MM.1S (cell line): ENCODE data around the gene CELF2.

Experiments used
- DNase-seq: peaks from one replicate; pipeline ENCODE4 v3.0.0-alpha.2; 2015
- H2AFZ ChIP-seq: fragments of 300-600 bp; sonication (generic); 2 replicates; pipeline ENCODE4 v1.6.0; 2016; ENCODE audit warnings: antibody characterized with exemption, low read length
- H3F3A ChIP-seq: fragments of 300-600 bp; sonication (generic); 2 replicates; pipeline ENCODE4 v1.6.1; 2016; ENCODE audit warnings: mild to moderate bottlenecking, antibody characterized with exemption, low read length, moderate library complexity, mixed read lengths; ENCODE audit not compliant: insufficient read depth
- H3K27ac ChIP-seq: fragments of 300-600 bp; sonication (generic); 2 replicates; pipeline ENCODE4 v1.5.1; 2016; ENCODE audit warnings: mild to moderate bottlenecking, low read length
- H3K27me3 ChIP-seq: fragments of 300-600 bp; sonication (generic); replicated peaks from 2 replicates; pipeline ENCODE4 v1.6.0; 2016; ENCODE audit warnings: low read length; ENCODE audit not compliant: insufficient read depth
- H3K36me3 ChIP-seq: fragments of 300-600 bp; sonication (generic); replicated peaks from 2 replicates; pipeline ENCODE4 v1.6.1; 2016; ENCODE audit warnings: mild to moderate bottlenecking, low read length, mixed read lengths; ENCODE audit not compliant: insufficient read depth
- H3K4me1 ChIP-seq: fragments of 300-600 bp; sonication (generic); 2 replicates; pipeline ENCODE4 v1.6.1; 2016; ENCODE audit warnings: low read length, mixed read lengths
- H3K4me2 ChIP-seq: fragments of 300-600 bp; sonication (generic); 2 replicates; pipeline ENCODE4 v1.6.0; 2016; ENCODE audit warnings: low read depth, low read length
- H3K4me3 ChIP-seq: fragments of 300-600 bp; sonication (generic); 2 replicates; pipeline ENCODE4 v1.5.1; 2016; ENCODE audit warnings: low read length, mixed read lengths
- H3K79me2 ChIP-seq: fragments of 300-600 bp; sonication (generic); 2 replicates; pipeline ENCODE4 v1.6.1; 2016; ENCODE audit warnings: mixed run types, low read length, mixed read lengths
- H3K9ac ChIP-seq: fragments of 300-600 bp; sonication (generic); 2 replicates; pipeline ENCODE4 v1.6.1; 2016; ENCODE audit warnings: low read length, mixed read lengths
- H3K9me2 ChIP-seq: fragments of 300-600 bp; sonication (generic); replicated peaks from 2 replicates; pipeline ENCODE4 v1.6.1; 2016; ENCODE audit warnings: mild to moderate bottlenecking, low read length, mixed read lengths; ENCODE audit not compliant: insufficient read depth
- H3K9me3 ChIP-seq: fragments of 300-600 bp; sonication (generic); replicated peaks from 2 replicates; pipeline ENCODE4 v1.6.1; 2016; ENCODE audit warnings: mild to moderate bottlenecking, low read length, mixed read lengths; ENCODE audit not compliant: insufficient read depth
- H4K20me1 ChIP-seq: fragments of 300-600 bp; sonication (generic); 2 replicates; pipeline ENCODE4 v1.6.1; 2016; ENCODE audit warnings: mild to moderate bottlenecking, low read length, moderate library complexity, mixed read lengths; ENCODE audit not compliant: insufficient read depth
- EZH2 ChIP-seq: fragments of 300-600 bp; sonication (generic); optimal IDR thresholded peaks from 2 replicates; pipeline ENCODE3; 2017; ENCODE audit warnings: low read depth, mild to moderate bottlenecking, antibody characterized with exemption, low read length, mixed read lengths
- EZH2phosphoT487 ChIP-seq: fragments of 300-600 bp; sonication (generic); IDR thresholded peaks from 2 replicates; pipeline ENCODE4 v1.6.1; 2018; ENCODE audit warnings: antibody characterized with exemption, low read length
- TF ChIP-seq, protein P1 (sequence below): fragments of 300-600 bp; sonication (generic); IDR thresholded peaks from 2 replicates; pipeline ENCODE4 v1.5.1; 2016; ENCODE audit warnings: antibody characterized with exemption, low read length, mixed read lengths

The CELF2 gene

DNA sequence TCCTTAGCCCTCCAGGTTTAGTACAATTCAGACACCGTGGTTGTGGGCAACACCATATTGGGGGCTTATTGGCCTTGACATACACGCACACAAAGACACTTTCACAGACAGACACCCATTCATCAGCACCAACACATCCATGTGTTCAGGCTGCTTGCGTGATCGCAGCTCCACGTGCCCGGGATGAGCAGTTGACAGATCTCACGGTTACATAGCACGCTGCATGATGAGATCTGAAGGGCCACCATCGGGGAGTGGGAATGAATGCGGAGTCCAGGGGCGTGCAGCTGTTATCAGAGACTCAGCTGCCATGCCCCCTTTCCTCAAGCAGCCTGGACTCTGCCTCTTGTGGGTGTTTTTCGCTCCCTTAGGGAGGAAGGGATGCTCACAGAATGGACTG lies 308.6 kb downstream of the CELF2 start:
- DNase-seq, result no peak
- Histone ChIP-seq H4K20me1 (peaks cover 6% of the 10 kb centered on the region; the same call in 1 of the 2 replicates), H3K36me3 (peaks cover 25% of the 10 kb centered on the region), H3K9me3 (no peaks in the 10 kb centered on the region), H3K79me2 (peaks cover 4% of the 10 kb centered on the region; the same call in 1 of the 2 replicates), H3F3A (peaks cover 64% of the 10 kb centered on the region), H3K4me1 (no peaks in the 10 kb centered on the region), H3K27ac (no peak overlapping the region), H3K4me2 (no peak overlapping the region), H2AFZ (no peak overlapping the region), H3K4me3 (no peak overlapping the region), H3K9ac (no peak overlapping the region), H3K27me3 (no peaks in the 10 kb centered on the region), H3K9me2 (no peaks in the 10 kb centered on the region)
- TF ChIP-seq EZH2phosphoT487, result no peak
- no peak for TF ChIP-seq EZH2
- TF ChIP-seq, protein P1, sequence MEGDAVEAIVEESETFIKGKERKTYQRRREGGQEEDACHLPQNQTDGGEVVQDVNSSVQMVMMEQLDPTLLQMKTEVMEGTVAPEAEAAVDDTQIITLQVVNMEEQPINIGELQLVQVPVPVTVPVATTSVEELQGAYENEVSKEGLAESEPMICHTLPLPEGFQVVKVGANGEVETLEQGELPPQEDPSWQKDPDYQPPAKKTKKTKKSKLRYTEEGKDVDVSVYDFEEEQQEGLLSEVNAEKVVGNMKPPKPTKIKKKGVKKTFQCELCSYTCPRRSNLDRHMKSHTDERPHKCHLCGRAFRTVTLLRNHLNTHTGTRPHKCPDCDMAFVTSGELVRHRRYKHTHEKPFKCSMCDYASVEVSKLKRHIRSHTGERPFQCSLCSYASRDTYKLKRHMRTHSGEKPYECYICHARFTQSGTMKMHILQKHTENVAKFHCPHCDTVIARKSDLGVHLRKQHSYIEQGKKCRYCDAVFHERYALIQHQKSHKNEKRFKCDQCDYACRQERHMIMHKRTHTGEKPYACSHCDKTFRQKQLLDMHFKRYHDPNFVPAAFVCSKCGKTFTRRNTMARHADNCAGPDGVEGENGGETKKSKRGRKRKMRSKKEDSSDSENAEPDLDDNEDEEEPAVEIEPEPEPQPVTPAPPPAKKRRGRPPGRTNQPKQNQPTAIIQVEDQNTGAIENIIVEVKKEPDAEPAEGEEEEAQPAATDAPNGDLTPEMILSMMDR, result no peak

DNA sequence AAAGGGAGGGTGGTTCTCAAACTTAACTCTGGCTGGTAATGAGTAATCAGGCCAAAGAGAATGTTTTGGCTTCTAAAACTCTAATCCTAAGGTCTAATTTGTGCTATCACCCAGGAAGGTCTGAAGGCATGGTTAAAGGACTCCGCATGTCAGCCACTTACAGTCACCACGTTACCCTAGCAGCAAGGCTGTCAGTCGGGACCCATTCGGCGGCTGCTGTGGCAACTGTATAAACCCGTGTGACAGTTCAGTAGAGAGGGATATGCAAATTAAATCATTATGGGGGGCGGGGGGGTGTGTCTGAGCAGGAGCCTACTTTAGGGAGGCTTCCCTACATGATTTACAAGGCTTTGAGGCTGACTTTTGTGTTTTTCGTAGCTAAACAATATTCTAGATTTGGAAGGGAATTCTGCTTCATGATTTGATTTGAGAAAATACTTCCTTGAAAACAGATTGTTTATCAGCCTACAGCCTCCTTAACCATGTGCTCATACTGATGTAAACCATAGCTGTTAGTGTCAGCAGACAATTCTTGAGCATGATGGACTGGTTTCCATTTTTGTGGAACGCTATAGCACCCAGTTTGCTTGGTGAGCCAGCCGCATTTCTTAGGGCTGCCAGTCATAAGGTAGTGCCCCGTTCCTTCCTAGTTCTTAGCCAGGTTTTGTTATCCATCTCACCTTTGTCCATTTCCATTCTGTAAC lies 309.4 kb downstream of the CELF2 start:
- Histone ChIP-seq H3K27ac (no peak overlapping the region), H3K9ac (no peak overlapping the region), H2AFZ (no peak overlapping the region), H3K9me2 (no peaks in the 10 kb centered on the region), H3K27me3 (no peaks in the 10 kb centered on the region), H3K4me3 (no peak overlapping the region), H3F3A (peaks cover 69% of the 10 kb centered on the region), H3K9me3 (no peaks in the 10 kb centered on the region), H3K79me2 (peaks cover 4% of the 10 kb centered on the region; the same call in 1 of the 2 replicates), H3K4me2 (no peak overlapping the region), H3K4me1 (no peaks in the 10 kb centered on the region), H4K20me1 (peaks cover 6% of the 10 kb centered on the region; the same call in 1 of the 2 replicates), H3K36me3 (peaks cover 20% of the 10 kb centered on the region)
- DNase-seq, result no peak
- TF ChIP-seq EZH2 (no peak), EZH2phosphoT487 (no peak)
- TF ChIP-seq, protein P1, result no peak

GRCh38 chr10:11328264-11329061 lies 310.8 kb downstream of the CELF2 start:
- Histone ChIP-seq H3K4me2 (no peak overlapping the region), H4K20me1 (peaks cover 6% of the 10 kb centered on the region; the same call in 1 of the 2 replicates), H3F3A (peaks cover 79% of the 10 kb centered on the region), H3K79me2 (peaks cover 4% of the 10 kb centered on the region; the same call in 1 of the 2 replicates), H3K27ac (no peak overlapping the region), H3K9ac (no peak overlapping the region), H3K4me1 (no peaks in the 10 kb centered on the region), H3K36me3 (peaks cover 25% of the 10 kb centered on the region), H3K9me3 (no peaks in the 10 kb centered on the region), H2AFZ (no peak overlapping the region), H3K4me3 (no peak overlapping the region), H3K27me3 (no peaks in the 10 kb centered on the region), H3K9me2 (no peaks in the 10 kb centered on the region)
- DNase-seq, result no peak
- TF ChIP-seq EZH2, result no peak
- TF ChIP-seq EZH2phosphoT487, result no peak
- TF ChIP-seq, protein P1, result no peak
